ENCODE measurements around the gene PAQR7.

PAQR7 gene

GRCh38 chr1:25900219-25900618 lies 24.7 kb upstream of the PAQR7 start:
- DNase-seq: no peak

GRCh38 chr1:25899792-25900191 lies 24.3 kb upstream of the PAQR7 start:
- DNase-seq: no peak

GRCh38 chr1:25898223-25899015 lies 22.9 kb upstream of the PAQR7 start:
- no peak for DNase-seq

- no peak for DNase-seq
These were observed 22.2 kb upstream of the PAQR7 start for GRCh38 chr1:25897754-25898153.

GRCh38 chr1:25896266-25896665 lies 20.8 kb upstream of the PAQR7 start:
- DNase-seq: no peak

- DNase-seq: peak; percentile 94
These were observed 20.0 kb upstream of the PAQR7 start for GRCh38 chr1:25895365-25895990.

- DNase-seq: no peak
These were observed 17.6 kb upstream of the PAQR7 start for GRCh38 chr1:25893116-25893515.

GRCh38 chr1:25891606-25892005 lies 16.1 kb upstream of the PAQR7 start:
- no peak for DNase-seq

GRCh38 chr1:25890239-25891034 lies 14.9 kb upstream of the PAQR7 start:
- no peak for DNase-seq

GRCh38 chr1:25889470-25889869 lies 14.0 kb upstream of the PAQR7 start:
- DNase-seq: no peak

- no peak for DNase-seq
These were observed 13.0 kb upstream of the PAQR7 start for GRCh38 chr1:25888426-25888987.

GRCh38 chr1:25885602-25886001 lies 10.1 kb upstream of the PAQR7 start:
- DNase-seq: no peak

GRCh38 chr1:25881266-25881665 lies 5.8 kb upstream of the PAQR7 start:
- DNase-seq: no peak

GRCh38 chr1:25880518-25880917 lies 5.0 kb upstream of the PAQR7 start:
- DNase-seq: no peak

GRCh38 chr1:25879675-25880074 lies 4.2 kb upstream of the PAQR7 start:
- DNase-seq: no peak

- no peak for DNase-seq
These were observed 3.2 kb upstream of the PAQR7 start for GRCh38 chr1:25878690-25879089.

- DNase-seq: no peak
These were observed 1.6 kb upstream of the PAQR7 start for GRCh38 chr1:25877155-25877554.

- no peak for DNase-seq
These were observed 1.2 kb upstream of the PAQR7 start for GRCh38 chr1:25876693-25877077.

GRCh38 chr1:25875856-25876692 lies 566 bp upstream of the PAQR7 start:
- peak; percentile 31 for DNase-seq

- DNase-seq: no peak
These were observed 814 bp downstream of the PAQR7 start for GRCh38 chr1:25874635-25875153.

GRCh38 chr1:25874209-25874608 lies 1.3 kb downstream of the PAQR7 start:
- no peak for DNase-seq

GRCh38 chr1:25873120-25873519 lies 2.4 kb downstream of the PAQR7 start:
- no peak for DNase-seq

All from CD4-positive, alpha-beta T cell treated with Interleukin-12 subunit alpha and Interleukin-12 subunit beta, for 1 hour (primary cell).